ENCODE measurements around the gene ABCB10.

DNA sequence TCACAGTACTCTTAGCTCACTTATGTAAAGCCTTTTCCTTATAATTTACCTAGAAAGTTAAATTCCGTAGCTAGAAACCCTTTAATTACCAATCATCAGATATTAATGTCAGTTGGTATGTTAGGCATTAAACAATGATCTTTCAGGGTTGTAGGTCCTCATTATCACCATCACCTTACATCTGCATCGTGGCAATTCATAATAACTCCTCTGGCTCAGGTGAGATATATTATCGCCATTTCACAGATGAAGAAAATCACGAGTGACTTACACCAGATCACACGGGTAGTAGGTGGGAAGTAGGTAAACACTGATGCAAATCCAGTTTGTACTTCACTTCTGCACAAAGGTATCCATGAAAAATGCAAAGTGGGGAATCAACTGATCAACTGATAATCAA, 51.0 kb downstream of the ABCB10 start:
- TF ChIP-seq, protein P1, sequence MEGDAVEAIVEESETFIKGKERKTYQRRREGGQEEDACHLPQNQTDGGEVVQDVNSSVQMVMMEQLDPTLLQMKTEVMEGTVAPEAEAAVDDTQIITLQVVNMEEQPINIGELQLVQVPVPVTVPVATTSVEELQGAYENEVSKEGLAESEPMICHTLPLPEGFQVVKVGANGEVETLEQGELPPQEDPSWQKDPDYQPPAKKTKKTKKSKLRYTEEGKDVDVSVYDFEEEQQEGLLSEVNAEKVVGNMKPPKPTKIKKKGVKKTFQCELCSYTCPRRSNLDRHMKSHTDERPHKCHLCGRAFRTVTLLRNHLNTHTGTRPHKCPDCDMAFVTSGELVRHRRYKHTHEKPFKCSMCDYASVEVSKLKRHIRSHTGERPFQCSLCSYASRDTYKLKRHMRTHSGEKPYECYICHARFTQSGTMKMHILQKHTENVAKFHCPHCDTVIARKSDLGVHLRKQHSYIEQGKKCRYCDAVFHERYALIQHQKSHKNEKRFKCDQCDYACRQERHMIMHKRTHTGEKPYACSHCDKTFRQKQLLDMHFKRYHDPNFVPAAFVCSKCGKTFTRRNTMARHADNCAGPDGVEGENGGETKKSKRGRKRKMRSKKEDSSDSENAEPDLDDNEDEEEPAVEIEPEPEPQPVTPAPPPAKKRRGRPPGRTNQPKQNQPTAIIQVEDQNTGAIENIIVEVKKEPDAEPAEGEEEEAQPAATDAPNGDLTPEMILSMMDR (optimal IDR thresholded peaks at IDR 0.05 in 1 of 3, IDR thresholded peaks at IDR 0.05 in 1 of 3, conservative IDR thresholded peaks at IDR 0.05 in 1 of 3; ENCODE audit: extremely low read depth in 1 of 3, insufficient read depth in 2 of 3, low read length in 3 of 3), result no peak
- no peak for TF ChIP-seq EZH2 (IDR thresholded peaks at IDR 0.05; ENCODE audit: low read length)

All from keratinocyte (primary cell).